ELR (cell line): Measurements from ENCODE around the gene PHLDB1.
A peak's percentile ranks its signal among the peaks of the same experiment; 100 is the strongest.
"Not testable (repeated sequence)": the region's sequence is repeated elsewhere in the genome, so short reads cannot be mapped to it uniquely, and the experiment has no call there.

Experiments
- DNase-seq: peaks from one replicate; pipeline ENCODE4 v3.0.0-alpha.2; 2015; ENCODE audit warnings: low read depth

PHLDB1 gene

DNA sequence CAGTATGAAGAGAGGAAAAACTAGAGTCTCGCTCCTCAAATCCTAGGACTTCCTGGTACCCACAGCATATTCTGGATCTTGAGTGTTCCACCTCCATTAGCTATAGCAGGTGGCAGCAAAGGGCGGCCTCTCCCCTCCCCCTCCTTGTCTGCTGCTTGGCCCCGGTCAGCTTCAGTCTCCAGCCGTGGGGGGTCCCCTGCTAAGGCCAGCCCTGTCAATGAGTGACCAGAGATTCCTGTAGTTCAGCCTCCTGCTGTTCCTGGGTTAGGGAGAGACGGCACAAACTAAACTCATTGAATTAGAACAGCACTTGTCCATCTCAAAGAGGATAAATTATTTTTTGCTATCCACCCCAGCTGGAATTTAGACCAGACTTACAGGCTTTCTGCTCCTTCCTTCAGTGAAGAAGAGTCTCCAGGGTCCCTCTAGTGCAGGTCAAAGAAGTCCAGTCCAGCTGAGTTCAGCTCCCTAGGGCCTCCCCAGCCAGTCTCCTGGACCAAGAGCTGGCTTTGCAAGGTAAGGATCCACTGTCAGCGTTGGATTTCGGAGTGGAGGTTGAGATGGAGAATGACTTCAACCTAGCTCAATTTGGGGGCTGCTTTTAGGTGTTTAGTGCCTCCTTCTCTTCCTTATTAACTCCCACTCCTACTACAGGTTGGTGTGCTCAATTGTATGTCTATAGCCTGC, 1.1 kb upstream of the PHLDB1 start:
- DNase-seq, result no peak

- DNase-seq, result no peak
Observed at GRCh38 chr11:118606844-118607228, 579 bp upstream of the PHLDB1 start.

- peak; percentile 86 for DNase-seq
Observed at GRCh38 chr11:118608360-118609227, 1.2 kb downstream of the PHLDB1 start.

- DNase-seq, result peak; percentile 43
Observed at GRCh38 chr11:118609380-118610224, 2.2 kb downstream of the PHLDB1 start.

DNA sequence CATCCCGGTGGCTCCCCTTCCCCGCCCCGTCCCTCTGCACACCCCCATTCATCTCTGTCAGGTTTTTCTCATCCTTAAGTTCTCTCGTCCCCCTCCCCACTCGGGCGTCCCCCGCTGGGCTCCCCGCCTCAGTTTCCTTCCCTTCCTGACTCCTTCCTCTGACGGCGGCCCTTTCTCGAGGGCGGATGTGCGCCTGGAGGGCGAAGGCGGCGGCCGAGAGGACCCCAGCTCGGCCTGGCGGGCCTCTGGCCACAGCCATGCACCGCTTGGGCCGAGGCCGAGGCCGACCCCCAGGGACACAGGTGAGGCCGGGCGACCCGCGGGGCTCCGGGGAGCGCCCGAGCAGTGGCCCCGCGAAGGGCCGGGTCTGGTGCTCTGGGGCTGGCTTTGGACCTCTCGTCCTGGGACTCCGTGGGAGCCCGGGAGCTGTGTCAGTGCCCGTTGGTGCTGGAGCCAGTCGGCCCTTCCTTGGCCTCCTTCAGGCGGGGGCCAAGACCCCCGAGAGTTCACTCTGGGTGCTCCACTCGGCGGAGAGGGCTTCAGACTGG, 2.9 kb downstream of the PHLDB1 start:
- DNase-seq, result no peak

DNA sequence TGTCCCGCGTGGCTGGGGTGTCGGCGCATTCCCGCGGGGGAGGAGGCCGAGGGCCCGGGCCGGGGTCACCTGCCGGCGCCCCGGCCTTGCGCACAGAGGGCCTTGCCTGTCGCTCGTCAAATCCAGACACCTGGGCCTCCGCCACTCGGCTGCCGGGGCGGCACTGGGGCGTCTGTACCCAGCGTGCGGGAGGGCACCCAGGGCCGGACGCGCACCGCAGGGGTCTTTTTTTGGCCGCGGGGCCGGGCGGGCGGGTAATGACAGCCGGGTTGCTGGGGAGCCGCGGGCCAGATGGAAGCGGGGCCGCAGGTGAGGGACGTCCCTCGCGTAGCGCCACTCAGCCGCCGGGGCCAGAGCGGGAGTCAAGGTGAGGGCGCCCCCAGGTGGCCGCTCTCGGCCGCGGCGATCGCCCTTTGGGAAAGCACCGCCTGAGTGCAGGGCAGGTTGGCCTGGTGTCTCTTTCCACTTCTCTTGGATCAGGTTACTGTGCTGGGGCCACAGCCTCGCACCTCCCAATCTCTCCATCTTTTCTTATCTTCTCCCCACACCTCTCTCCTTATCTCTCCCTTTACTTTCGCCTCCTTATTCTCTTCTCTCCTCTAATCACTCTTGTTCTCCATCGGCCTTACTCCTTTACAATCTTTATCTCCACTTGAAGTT, 3.5 kb downstream of the PHLDB1 start:
- peak; percentile 75 for DNase-seq

- DNase-seq, result not testable (repeated sequence)
Observed at GRCh38 chr11:118611433-118611795, 4.0 kb downstream of the PHLDB1 start.

DNA sequence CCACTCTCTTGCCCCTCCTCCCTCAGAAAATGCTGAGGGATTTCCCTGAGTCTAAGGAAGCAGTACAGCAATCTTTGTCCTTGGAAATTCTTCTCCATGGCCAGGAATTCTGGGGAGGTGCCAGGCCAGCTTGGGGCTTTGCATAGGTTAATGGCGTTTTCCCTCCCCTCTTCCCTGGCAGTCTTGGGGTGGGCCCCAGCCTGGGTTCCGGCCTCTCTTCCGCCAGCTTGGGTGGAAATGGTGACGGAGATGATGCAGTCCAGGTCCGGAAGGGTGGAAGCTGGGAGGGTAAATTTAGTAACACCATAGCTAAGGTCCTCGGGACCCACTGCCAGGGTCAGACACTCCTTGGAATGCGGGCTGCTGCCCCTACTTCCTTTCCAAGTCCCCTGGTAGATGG, 5.0 kb downstream of the PHLDB1 start:
- no peak for DNase-seq

GRCh38 chr11:118614511-118614910, 7.1 kb downstream of the PHLDB1 start:
- no peak for DNase-seq

DNA sequence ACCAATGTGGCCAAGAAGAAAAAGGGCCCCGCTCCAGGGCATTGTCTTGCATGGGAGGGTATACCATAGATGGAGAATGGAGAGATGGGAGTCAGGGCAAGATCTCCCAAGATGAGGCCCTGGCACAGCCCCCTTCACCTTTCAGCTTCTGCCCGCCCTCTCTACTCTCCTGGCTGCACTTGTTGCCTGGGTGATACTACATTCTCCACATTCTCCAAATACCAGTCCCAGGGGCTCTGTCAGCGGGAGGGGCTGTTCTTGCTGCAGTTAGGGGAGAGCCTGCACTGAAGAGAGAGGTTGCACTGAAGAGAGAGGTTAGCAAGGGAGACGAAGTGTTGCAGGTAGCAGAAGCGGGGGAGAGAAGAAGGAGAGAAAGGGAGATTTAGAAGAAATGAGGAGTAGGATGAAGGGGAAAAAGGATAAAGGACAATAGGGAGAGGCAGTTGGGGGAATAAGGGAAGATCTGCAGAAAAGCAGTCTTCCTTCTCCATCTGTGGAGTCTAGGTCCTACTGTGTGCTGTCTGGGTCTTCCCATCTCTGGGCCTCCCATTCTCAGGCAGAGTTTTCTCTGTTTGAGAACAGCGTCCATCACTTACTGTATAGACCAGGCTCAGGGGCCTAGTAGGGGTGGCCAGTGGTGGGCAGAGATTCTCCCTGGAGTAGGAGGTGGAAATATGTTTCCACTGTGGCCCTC, 8.0 kb downstream of the PHLDB1 start:
- DNase-seq, result peak; percentile 30

GRCh38 chr11:118615976-118616371, 8.6 kb downstream of the PHLDB1 start:
- DNase-seq, result no peak

GRCh38 chr11:118618115-118618990, 10.9 kb downstream of the PHLDB1 start:
- DNase-seq, result peak; percentile 82

DNA sequence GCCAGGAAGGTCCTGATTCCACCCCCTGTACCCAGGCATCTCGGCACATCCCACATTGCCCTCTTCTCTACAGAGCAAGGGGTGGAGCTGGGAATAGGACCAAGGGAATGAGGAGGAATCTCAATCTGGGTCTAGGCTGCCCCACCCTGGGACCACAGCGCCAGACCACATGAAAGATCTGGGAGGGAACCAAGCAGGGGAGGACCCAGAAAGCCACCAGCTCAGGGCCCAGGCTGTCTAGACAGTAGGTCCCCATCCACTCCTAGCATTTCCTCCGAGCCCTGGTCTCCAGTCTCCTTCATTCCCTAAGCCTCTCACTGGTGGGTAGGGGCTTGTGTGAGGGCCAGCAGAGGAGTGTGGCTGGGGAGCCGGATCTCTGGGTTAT, 11.6 kb downstream of the PHLDB1 start:
- DNase-seq, result peak; percentile 56

GRCh38 chr11:118619444-118620197, 12.2 kb downstream of the PHLDB1 start:
- DNase-seq, result peak; percentile 96

DNA sequence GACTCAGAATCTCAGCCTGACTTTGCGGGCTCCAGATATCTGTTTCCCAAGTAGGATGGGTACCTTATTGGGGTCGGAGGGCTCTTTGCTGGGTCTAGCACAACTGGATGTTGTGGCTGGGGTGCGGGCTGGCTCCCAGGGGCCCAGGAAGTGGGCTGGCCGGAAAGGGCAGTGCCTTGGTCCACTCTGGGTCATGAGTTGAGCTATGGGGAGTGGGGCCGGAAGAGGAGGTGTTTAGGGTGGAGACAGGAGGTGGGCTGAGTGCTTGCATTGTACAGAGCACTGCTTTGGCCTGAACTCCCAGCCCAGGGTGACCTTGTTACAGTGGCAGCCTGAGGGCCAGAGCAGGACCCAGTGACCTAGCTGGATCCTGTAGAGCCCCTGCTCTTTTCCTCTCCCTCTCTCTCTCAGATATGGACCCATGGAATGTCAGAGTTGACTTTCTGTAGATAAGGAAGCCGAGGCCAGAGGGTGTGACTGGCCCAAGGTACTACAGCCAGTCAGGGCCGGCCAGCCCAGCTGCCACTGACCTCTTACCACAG, 13.2 kb downstream of the PHLDB1 start:
- DNase-seq, result peak; percentile 32

- peak; percentile 90 for DNase-seq
Observed at GRCh38 chr11:118621071-118621783, 13.8 kb downstream of the PHLDB1 start.

DNA sequence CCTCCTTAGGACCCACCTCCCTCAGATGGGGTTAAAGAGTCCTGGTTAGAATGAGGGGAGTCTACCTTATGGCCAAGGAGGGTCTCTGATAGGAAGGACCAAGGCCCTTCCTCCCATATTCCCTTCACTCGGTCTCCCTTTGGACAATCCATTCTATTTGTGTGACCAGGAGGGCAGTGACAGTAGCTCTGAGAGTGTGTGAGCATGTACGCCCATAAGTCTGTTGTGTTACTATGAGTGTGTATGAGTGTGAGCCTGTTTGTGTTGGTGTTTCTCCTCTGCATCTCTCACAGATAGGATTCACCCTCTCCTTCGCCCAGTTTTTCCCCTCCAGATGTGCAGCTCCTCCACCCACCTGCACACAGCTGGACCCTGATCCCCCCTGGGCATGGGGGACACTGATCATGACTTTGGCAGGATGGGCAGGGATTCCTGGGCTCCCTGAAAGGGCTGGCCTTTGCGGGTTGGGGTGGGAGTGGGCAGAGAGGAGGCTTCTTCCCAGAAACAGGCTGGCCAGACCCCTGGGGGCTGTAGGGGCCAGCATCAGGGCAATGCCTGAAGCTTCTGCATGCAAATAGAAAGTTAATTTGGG, 14.5 kb downstream of the PHLDB1 start:
- DNase-seq, result no peak
